CD8-positive, alpha-beta memory T cell (primary cell): Measurements from ENCODE around the gene GNAQ. TPM values are rescaled to one million over a fixed set of nuclear protein-coding genes. Genes with fewer than 3 reads are reported as not detected.

Source experiments
- CTCF ChIA-PET: fragments of 350-600 bp; sonication (Branson Sonifier 250); formaldehyde crosslinking; loops from one replicate; lab custom pipeline; 2021; ENCODE audit warnings: antibody characterized with exemption; lab: Charles Lee
- POLR2A ChIA-PET: fragments of 350-600 bp; sonication (Branson Sonifier 250); formaldehyde crosslinking; loops from one replicate; lab custom pipeline; 2021; ENCODE audit warnings: antibody characterized with exemption; lab: Charles Lee
- DNase-seq, 5 donors: peaks; one replicate each; pipeline versions ENCODE4 v3.0.0 to v3.0.0-alpha.2; 2020 to 2022; ENCODE audit warnings: mixed read lengths in 1 of 5
- H3K27ac ChIP-seq: one replicate; pipeline ENCODE4 v1.7.0; 2013; ENCODE audit warnings: low read depth, mild to moderate bottlenecking, low read length, moderate library complexity
- H3K27me3 ChIP-seq: 2 replicates; pipeline ENCODE4 v1.7.0; 2013; ENCODE audit warnings: low read length, mild to moderate bottlenecking; ENCODE audit not compliant: insufficient read depth, poor library complexity, severe bottlenecking
- H3K36me3 ChIP-seq: 2 replicates; pipeline ENCODE4 v1.7.0; 2013; ENCODE audit warnings: mild to moderate bottlenecking, low read length, moderate library complexity; ENCODE audit not compliant: insufficient read depth
- H3K4me1 ChIP-seq: 2 replicates; pipeline ENCODE4 v1.7.0; 2013; ENCODE audit warnings: mild to moderate bottlenecking, low read length, moderate library complexity; ENCODE audit not compliant: insufficient read depth
- H3K4me3 ChIP-seq: 2 replicates; pipeline ENCODE4 v1.7.0; 2013; ENCODE audit warnings: mild to moderate bottlenecking, low read length
- H3K9me3 ChIP-seq: 2 replicates; pipeline ENCODE4 v1.7.0; 2013; ENCODE audit warnings: mild to moderate bottlenecking, low read length
- H3K27ac Mint-ChIP-seq, 8 donors: one replicate each; pipeline ENCODE4 v1.8.0; 2020 to 2021; ENCODE audit warnings: mixed read lengths in 8 of 8, mild to moderate bottlenecking in 6 of 8, inconsistent platforms in 3 of 8, moderate library complexity in 3 of 8
- H3K27me3 Mint-ChIP-seq, 2 donors: one replicate each; pipeline ENCODE4 v1.8.0; 2020 to 2021; ENCODE audit warnings: mixed read lengths in 2 of 2, mild to moderate bottlenecking in 1 of 2, moderate library complexity in 1 of 2
- H3K36me3 Mint-ChIP-seq, 3 donors: one replicate each; pipeline ENCODE4 v1.8.0; 2020 to 2021; ENCODE audit warnings: mixed read lengths in 3 of 3, inconsistent platforms in 1 of 3, mild to moderate bottlenecking in 1 of 3
- H3K4me1 Mint-ChIP-seq, 3 donors: one replicate each; pipeline ENCODE4 v1.8.0; 2020 to 2021; ENCODE audit warnings: mixed read lengths in 3 of 3, inconsistent platforms in 1 of 3, mild to moderate bottlenecking in 1 of 3
- H3K4me3 Mint-ChIP-seq, 7 donors: one replicate each; pipeline ENCODE4 v1.8.0; 2020 to 2021; ENCODE audit warnings: mixed read lengths in 7 of 7, mild to moderate bottlenecking in 6 of 7, moderate library complexity in 4 of 7, inconsistent platforms in 2 of 7
- H3K9me3 Mint-ChIP-seq, 5 donors: one replicate each; pipeline ENCODE4 v1.8.0; 2020 to 2022; ENCODE audit warnings: mixed read lengths in 5 of 5, mild to moderate bottlenecking in 3 of 5, moderate library complexity in 2 of 5, inconsistent platforms in 1 of 5
- polyA plus RNA-seq: library from polyadenylated mRNA; unstranded; fragments of 300-500 nt; fragmentation: Illumina TruSeq; gene quantifications from one replicate; pipeline ENCODE4 v1.2.3, GENCODE V29; 2021
- total RNA-seq, 2 experiments: library from RNA; stranded (reverse); gene quantifications; one replicate each; pipeline ENCODE4 v1.2.3, GENCODE V29; 2021

Gene GNAQ
- total and polyA plus RNA-seq, 3 experiments from 2014 or later = 7.5 to 19.8 (median 17.1) TPM

GRCh38 chr9:77829420-77829819 lies 202.2 kb downstream of the GNAQ start:
- no peaks in the 10 kb centered on the region for H3K4me1 ChIP-seq
- H3K27me3 ChIP-seq = no peaks in the 10 kb centered on the region
- no peak overlapping the region for H3K27ac Mint-ChIP-seq
- H3K4me3 Mint-ChIP-seq = no peak overlapping the region
- ChIA-PET CTCF (no interaction called here), POLR2A (no interaction called here)
- H3K9me3 Mint-ChIP-seq = no peaks in the 10 kb centered on the region
- no peak overlapping the region for H3K4me3 ChIP-seq
- no peak overlapping the region for H3K27ac ChIP-seq
- peaks cover 0 to 3% (median 2%) of the 10 kb centered on the region in 3 donors for H3K36me3 Mint-ChIP-seq
- no peak for DNase-seq
- H3K27me3 Mint-ChIP-seq = no peaks in the 10 kb centered on the region
- H3K4me1 Mint-ChIP-seq = peaks cover 39 to 56% (median 50%) of the 10 kb centered on the region in 3 donors
- H3K9me3 ChIP-seq = no peaks in the 10 kb centered on the region
- no peaks in the 10 kb centered on the region for H3K36me3 ChIP-seq

DNA sequence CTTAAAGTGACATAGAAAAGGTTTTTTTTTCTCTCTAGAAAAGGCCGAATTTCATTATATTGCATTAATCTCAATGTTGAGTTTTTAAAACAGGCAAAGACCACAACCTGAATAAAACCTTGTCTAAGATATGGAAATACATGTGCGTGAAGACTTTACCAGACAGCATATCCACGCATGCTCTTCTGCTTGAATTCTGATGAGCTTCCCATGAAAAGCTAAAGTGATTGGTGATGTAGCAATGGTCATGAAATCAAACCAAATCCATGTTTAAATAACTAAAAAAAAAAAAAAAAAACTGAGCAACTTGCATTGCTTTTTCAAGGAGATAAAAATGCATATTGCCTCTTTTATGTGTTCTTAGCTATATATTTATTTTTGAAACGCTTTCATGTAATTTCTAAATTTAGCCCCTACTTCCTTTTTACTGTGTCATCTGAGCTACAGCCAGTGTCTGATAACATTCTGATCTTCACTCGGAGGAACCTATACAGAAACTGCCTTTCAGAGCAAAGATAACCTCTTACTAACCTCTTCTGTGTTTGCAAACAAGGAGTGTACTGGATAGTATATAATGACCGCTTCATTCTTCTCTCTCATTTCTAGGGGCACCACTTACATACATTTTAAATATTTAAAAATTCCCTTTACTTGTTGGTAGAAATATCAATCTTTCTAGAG lies 204.4 kb downstream of the GNAQ start:
- H3K36me3 Mint-ChIP-seq = peaks cover 2 to 7% (median 5%) of the 10 kb centered on the region in 3 donors
- H3K4me1 ChIP-seq = no peaks in the 10 kb centered on the region
- no peaks in the 10 kb centered on the region for H3K27me3 ChIP-seq
- POLR2A ChIA-PET = no interaction called here
- H3K4me3 Mint-ChIP-seq = peak overlapping the region in 6 of 7 donors; percentile 1 to 65 (median 10)
- no peaks in the 10 kb centered on the region for H3K9me3 ChIP-seq
- CTCF ChIA-PET = no interaction called here
- H3K27ac Mint-ChIP-seq = no peak overlapping the region
- no peak for DNase-seq
- no peaks in the 10 kb centered on the region for H3K9me3 Mint-ChIP-seq
- no peaks in the 10 kb centered on the region for H3K36me3 ChIP-seq
- no peak overlapping the region for H3K4me3 ChIP-seq
- no peak overlapping the region for H3K27ac ChIP-seq
- H3K27me3 Mint-ChIP-seq = no peaks in the 10 kb centered on the region
- H3K4me1 Mint-ChIP-seq = peaks cover 37 to 56% (median 51%) of the 10 kb centered on the region in 3 donors

DNA sequence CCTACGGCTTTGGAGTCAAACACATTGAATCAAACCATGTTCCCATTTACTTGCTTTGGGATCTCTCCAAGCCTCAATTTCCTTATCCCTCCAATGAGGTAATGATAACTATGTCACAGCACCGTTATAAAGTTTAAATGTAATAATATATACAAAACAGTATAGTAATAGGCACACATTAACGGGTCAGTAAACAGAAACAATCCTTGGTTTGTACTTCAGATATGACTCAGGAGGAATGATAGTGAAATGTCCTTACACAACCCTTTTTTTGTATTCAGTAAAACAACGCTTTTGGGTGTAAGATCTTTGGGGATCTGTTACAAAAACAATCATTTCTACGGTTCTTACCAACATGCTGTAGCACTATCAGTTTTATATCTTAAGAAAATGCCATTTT lies 205.0 kb downstream of the GNAQ start:
- Mint-ChIP-seq H3K4me3 (no peak overlapping the region), H3K36me3 (peaks cover 2 to 7% (median 5%) of the 10 kb centered on the region in 3 donors), H3K9me3 (no peaks in the 10 kb centered on the region), H3K27me3 (no peaks in the 10 kb centered on the region), H3K4me1 (peaks cover 31 to 56% (median 45%) of the 10 kb centered on the region in 3 donors), H3K27ac (no peak overlapping the region)
- ChIA-PET POLR2A (interaction anchor here (0.5 kb wide), 1 partner anchor 24 kb away, joined by 3 read pairs; no protein-coding TSS in a partner anchor), CTCF (interaction anchor here (1.2 kb wide), 1 partner anchor 15 kb away, joined by 4 read pairs; no protein-coding TSS in a partner anchor)
- Histone ChIP-seq H3K9me3 (no peaks in the 10 kb centered on the region), H3K27ac (no peak overlapping the region), H3K27me3 (no peaks in the 10 kb centered on the region), H3K36me3 (no peaks in the 10 kb centered on the region), H3K4me1 (no peaks in the 10 kb centered on the region), H3K4me3 (no peak overlapping the region)
- DNase-seq = no peak

- Histone ChIP-seq H3K9me3 (no peaks in the 10 kb centered on the region), H3K27ac (no peak overlapping the region), H3K4me1 (no peaks in the 10 kb centered on the region), H3K36me3 (no peaks in the 10 kb centered on the region), H3K4me3 (no peak overlapping the region), H3K27me3 (no peaks in the 10 kb centered on the region)
- no peak overlapping the region for H3K27ac Mint-ChIP-seq
- CTCF ChIA-PET = interaction anchor here (1.2 kb wide), 1 partner anchor 15 kb away, joined by 4 read pairs; no protein-coding TSS in a partner anchor
- POLR2A ChIA-PET = interaction anchor here (0.5 to 0.6 kb wide), 2 partner anchors 23 to 409 kb away, joined by 3 read pairs; no protein-coding TSS in a partner anchor
- DNase-seq = no peak
- H3K4me3 Mint-ChIP-seq = no peak overlapping the region
- no peaks in the 10 kb centered on the region for H3K27me3 Mint-ChIP-seq
- no peaks in the 10 kb centered on the region for H3K9me3 Mint-ChIP-seq
- H3K36me3 Mint-ChIP-seq = peaks cover 2 to 7% (median 5%) of the 10 kb centered on the region in 3 donors
- peaks cover 30 to 56% (median 44%) of the 10 kb centered on the region in 3 donors for H3K4me1 Mint-ChIP-seq
These were observed 205.5 kb downstream of the GNAQ start for GRCh38 chr9:77826116-77826515.

DNA sequence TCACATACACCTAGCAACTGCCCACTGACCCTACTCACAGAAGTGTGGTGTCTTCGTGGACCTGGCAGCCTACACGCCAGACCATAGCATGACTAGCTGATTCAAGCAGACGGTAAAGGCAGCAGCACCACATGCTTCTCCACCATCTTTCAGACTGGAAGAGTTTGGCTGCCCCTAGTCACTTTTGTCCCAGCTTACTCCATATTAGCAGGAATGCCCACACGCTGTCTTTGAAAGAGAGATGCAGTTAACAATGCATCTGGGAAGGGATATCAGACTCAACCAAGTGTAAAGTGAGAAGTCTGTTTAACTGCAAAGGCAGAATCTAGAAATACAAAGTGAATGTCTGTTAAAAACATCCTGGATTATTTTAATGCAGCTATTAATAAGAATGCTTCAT lies 206.2 kb downstream of the GNAQ start:
- Histone ChIP-seq H3K27me3 (no peaks in the 10 kb centered on the region), H3K9me3 (no peaks in the 10 kb centered on the region), H3K4me3 (no peak overlapping the region), H3K4me1 (no peaks in the 10 kb centered on the region), H3K36me3 (no peaks in the 10 kb centered on the region), H3K27ac (no peak overlapping the region)
- Mint-ChIP-seq H3K27me3 (no peaks in the 10 kb centered on the region), H3K4me3 (no peak overlapping the region), H3K9me3 (no peaks in the 10 kb centered on the region), H3K4me1 (peaks cover 26 to 56% (median 45%) of the 10 kb centered on the region in 3 donors), H3K27ac (no peak overlapping the region), H3K36me3 (peaks cover 2 to 7% (median 5%) of the 10 kb centered on the region in 3 donors)
- no peak for DNase-seq
- POLR2A ChIA-PET = interaction anchor here (0.6 kb wide), 1 partner anchor 408 kb away, joined by 3 read pairs; no protein-coding TSS in a partner anchor
- CTCF ChIA-PET = interaction anchor here (1.2 kb wide), 1 partner anchor 16 kb away, joined by 4 read pairs; no protein-coding TSS in a partner anchor

GRCh38 chr9:77820293-77820954 lies 211.2 kb downstream of the GNAQ start:
- Mint-ChIP-seq H3K36me3 (peaks cover 6 to 8% (median 7%) of the 10 kb centered on the region in 3 donors), H3K27ac (no peak overlapping the region), H3K4me1 (peaks cover 2 to 24% (median 18%) of the 10 kb centered on the region in 3 donors), H3K4me3 (no peak overlapping the region), H3K9me3 (no peaks in the 10 kb centered on the region), H3K27me3 (no peaks in the 10 kb centered on the region)
- DNase-seq = no peak
- no peaks in the 10 kb centered on the region for H3K4me1 ChIP-seq
- H3K9me3 ChIP-seq = no peaks in the 10 kb centered on the region
- ChIA-PET POLR2A (no interaction called here), CTCF (no interaction called here)
- H3K4me3 ChIP-seq = no peak overlapping the region
- H3K27me3 ChIP-seq = no peaks in the 10 kb centered on the region
- H3K27ac ChIP-seq = no peak overlapping the region
- H3K36me3 ChIP-seq = no peaks in the 10 kb centered on the region

- no peaks in the 10 kb centered on the region for H3K4me1 ChIP-seq
- no peaks in the 10 kb centered on the region for H3K27me3 ChIP-seq
- no peaks in the 10 kb centered on the region for H3K36me3 ChIP-seq
- Mint-ChIP-seq H3K36me3 (peaks cover 4 to 8% (median 6%) of the 10 kb centered on the region in 3 donors), H3K27ac (no peak overlapping the region), H3K9me3 (no peaks in the 10 kb centered on the region), H3K4me1 (peaks cover 2 to 24% (median 18%) of the 10 kb centered on the region in 3 donors), H3K27me3 (no peaks in the 10 kb centered on the region), H3K4me3 (no peak overlapping the region)
- no peak overlapping the region for H3K27ac ChIP-seq
- no peak overlapping the region for H3K4me3 ChIP-seq
- ChIA-PET CTCF (interaction anchor here (1.4 kb wide), 1 partner anchor 11 kb away, joined by 5 read pairs; no protein-coding TSS in a partner anchor), POLR2A (interaction anchor here (0.7 kb wide), 1 partner anchor 48 kb away, joined by 11 read pairs; no protein-coding TSS in a partner anchor)
- no peaks in the 10 kb centered on the region for H3K9me3 ChIP-seq
- DNase-seq = no peak
These were observed 212.0 kb downstream of the GNAQ start for GRCh38 chr9:77819657-77820056.
